ENCODE data around the gene SZRD1.

The SZRD1 gene

DNA sequence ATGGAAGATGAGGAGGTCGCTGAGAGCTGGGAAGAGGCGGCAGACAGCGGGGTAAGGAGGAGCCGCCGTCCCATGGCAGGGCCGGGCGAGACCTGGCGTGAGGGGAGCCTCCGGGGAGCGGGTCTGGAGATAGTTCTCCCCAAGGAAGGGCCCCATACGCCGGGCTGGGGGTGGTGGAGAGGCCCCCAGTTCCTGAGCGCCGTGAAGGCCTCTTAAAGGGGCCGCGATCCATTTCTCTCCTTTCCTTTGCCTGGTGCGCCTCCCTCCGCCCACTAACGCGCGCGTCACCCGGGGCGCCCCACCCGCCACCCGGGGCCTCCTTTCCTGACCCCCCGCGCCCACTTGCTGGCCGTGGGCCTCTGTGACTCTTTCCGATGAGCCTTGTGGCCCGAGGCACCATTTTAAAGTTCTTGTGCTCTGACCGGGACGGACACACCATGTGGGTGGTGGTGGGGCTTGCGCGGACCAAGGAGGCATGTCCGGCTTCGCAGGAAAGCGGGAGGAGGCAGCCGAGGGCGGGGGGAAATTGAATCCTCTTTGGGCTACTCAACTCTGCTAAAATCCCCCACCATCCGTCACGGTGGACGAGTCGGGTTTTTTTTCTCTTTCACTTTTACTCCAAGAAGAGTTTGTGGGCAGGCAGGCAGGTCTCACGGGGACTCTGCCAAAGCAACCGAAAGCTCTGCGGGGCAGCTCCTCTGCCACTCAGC lies 371 bp downstream of the SZRD1 start:
- TF ChIP-seq, protein P1, sequence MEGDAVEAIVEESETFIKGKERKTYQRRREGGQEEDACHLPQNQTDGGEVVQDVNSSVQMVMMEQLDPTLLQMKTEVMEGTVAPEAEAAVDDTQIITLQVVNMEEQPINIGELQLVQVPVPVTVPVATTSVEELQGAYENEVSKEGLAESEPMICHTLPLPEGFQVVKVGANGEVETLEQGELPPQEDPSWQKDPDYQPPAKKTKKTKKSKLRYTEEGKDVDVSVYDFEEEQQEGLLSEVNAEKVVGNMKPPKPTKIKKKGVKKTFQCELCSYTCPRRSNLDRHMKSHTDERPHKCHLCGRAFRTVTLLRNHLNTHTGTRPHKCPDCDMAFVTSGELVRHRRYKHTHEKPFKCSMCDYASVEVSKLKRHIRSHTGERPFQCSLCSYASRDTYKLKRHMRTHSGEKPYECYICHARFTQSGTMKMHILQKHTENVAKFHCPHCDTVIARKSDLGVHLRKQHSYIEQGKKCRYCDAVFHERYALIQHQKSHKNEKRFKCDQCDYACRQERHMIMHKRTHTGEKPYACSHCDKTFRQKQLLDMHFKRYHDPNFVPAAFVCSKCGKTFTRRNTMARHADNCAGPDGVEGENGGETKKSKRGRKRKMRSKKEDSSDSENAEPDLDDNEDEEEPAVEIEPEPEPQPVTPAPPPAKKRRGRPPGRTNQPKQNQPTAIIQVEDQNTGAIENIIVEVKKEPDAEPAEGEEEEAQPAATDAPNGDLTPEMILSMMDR (IDR thresholded peaks at IDR 0.05; ENCODE audit: low read depth, low read length, missing control alignments) = no peak
- peak; percentile 74 for DNase-seq (ENCODE audit: low read depth)
- peak overlapping the region; percentile 91 for H3K4me3 ChIP-seq (ENCODE audit: low read depth, low read length)
- in situ Hi-C loops (cut with HindIII; ENCODE audit: low sequenced_read_pairs) = loop anchor here (10.0 kb wide), 1 partner anchor 67 kb away; the partner anchor contains the start of gene SPATA21

DNA sequence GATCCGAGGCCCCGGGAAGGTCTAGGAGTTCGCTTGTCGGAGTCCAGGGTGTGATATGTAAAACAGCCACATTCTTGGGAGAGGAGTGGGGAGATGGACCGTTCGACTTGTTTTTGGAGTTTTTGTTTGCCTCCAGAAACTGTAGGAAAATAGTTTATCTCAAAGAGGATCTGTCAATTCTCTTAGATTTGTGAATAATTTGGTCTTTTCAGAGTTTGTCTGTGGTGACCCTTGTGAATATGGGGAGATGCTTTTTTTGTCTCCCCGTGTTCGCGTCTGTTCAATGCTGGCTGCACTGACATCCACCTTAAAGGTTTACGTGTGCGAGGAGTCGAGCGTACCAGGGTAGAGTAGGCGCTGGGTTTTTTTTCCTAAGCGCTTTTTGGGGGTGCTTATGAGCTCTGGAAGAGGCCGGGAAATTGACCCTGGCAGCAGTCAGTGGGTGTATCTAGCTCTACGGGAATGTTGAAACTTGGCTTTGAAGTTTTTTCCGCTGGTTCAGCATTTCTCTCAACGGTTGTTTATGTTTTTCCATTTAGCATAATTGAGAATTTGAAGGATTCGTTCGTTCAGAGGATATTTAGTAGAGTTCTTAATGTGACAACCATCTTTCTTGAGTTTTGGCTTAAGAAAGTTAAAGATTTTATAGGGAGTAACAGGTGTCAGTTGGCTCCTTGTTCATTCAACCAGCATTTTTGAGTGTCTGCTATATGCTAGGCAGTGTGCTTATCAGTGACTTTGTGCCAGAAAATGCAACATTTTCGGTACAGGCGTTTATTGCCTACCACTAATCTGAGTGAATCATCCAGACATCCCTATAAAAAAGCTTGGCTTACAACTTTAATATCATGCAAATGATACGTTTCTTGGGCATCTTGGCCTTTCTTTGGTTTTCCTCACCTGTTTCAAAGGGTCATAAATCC lies 1.2 kb downstream of the SZRD1 start:
- peak overlapping the region; percentile 91 for H3K4me3 ChIP-seq (ENCODE audit: low read depth, low read length)
- TF ChIP-seq, protein P1 (IDR thresholded peaks at IDR 0.05; ENCODE audit: low read depth, low read length, missing control alignments) = no peak
- in situ Hi-C loops (cut with HindIII; ENCODE audit: low sequenced_read_pairs) = loop anchor here (10.0 kb wide), 1 partner anchor 67 kb away; the partner anchor contains the start of gene SPATA21
- no peak for DNase-seq (ENCODE audit: low read depth)

DNA sequence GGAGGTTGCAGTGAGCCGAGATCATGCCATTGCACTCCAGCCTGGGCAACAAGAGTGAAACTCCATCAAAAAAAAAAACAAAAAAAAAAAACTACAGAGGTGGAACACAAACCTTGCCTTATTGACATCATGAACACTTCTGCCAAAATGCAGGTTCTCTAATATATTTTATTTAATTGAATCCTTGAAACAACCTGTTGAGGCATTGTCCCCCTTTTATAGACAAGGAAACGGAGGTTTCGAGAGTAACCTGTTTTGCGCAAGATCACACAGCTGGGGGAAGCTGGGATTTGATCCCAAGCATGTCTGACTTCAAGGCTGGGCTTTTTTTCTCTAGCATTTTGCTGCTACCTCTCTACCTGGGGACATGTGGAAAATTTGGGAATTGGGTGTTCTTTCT lies 2.8 kb downstream of the SZRD1 start:
- in situ Hi-C loops (cut with HindIII; ENCODE audit: low sequenced_read_pairs) = loop anchor here (10.0 kb wide), 1 partner anchor 65 kb away; the partner anchor contains the start of gene SPATA21
- no peak overlapping the region for H3K4me3 ChIP-seq (ENCODE audit: low read depth, low read length)
- TF ChIP-seq, protein P1 (IDR thresholded peaks at IDR 0.05; ENCODE audit: low read depth, low read length, missing control alignments) = no peak
- no peak for DNase-seq (ENCODE audit: low read depth)

DNA sequence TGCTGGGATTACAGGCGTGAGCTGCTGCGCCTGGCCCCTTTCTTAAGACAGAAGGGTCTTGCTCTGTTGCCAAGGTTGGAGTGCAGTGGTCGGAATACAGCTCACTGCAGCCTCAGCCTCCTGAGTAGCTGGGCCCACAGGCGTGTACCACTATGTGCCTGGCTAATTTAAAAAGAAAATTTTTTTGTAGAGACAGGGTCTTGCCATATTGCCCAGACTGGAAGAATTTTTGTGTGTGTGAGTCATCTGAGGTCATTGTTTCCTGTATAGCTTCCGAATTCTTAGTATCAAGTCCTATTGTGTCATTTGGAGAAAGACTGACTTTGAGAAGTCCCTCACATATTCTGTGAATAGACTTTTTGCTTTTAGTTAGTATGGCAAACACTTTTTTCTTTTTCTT lies 4.7 kb downstream of the SZRD1 start:
- TF ChIP-seq, protein P1 (IDR thresholded peaks at IDR 0.05; ENCODE audit: low read depth, low read length, missing control alignments) = no peak
- in situ Hi-C loops (cut with HindIII; ENCODE audit: low sequenced_read_pairs) = no loop called here
- no peak overlapping the region for H3K4me3 ChIP-seq (ENCODE audit: low read depth, low read length)
- DNase-seq (ENCODE audit: low read depth) = no peak

DNA sequence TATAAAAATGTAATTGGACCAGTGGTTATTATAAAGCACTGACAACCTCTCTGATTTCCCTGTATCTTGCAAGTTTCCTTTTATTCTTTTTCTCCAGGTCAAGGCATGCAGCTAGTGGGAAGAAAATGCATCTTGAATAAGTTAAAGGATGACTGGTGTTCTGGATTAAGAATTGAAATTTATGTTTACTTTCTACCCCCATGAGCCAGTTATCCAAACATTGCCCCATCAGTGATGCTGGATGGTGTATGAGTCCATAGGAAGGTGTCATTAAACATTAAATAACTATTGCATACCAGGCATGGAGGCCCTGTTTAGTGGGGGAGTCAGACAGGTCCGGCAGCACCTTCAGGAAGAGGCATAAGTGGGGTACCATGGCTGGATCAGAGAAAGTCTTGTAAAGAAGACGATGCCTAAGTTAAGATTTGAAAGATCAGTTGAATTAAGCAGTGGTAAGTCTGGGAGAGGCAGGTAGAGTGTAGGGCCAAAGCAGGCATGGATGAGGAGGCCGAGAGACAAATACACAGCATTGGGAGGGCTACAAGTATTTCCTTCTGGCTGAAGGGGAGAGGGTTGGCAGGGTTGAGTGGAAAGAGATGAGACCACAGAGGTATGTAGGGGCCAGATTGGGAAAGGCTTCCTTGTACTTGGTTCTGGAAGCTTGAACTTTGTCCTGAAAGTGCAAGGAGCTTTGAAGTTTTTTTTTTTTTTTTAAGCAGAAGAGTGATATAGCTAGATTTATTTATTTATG lies 5.7 kb downstream of the SZRD1 start:
- no peak for DNase-seq (ENCODE audit: low read depth)
- in situ Hi-C loops (cut with HindIII; ENCODE audit: low sequenced_read_pairs) = no loop called here
- no peak overlapping the region for H3K4me3 ChIP-seq (ENCODE audit: low read depth, low read length)
- TF ChIP-seq, protein P1 (IDR thresholded peaks at IDR 0.05; ENCODE audit: low read depth, low read length, missing control alignments) = no peak

DNA sequence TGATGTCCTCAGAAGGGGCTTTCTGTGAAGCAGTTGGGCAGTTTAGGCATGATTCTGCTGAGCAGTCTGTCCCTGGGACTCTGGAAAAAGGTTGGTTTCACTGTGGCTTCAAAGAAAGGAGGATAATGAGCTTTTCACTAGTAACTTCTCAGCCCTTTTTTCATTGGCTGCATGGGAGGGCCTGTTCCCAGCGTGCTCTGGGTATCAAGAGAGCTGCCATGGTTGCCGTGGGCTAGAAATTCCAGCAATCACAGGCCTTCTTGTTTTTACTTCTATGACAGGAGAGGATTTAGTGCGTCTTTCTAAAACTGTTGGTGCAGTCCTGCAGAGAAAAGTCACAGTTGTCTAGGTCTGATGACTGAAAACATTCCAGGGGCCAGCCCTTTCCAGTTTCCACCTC lies 7.2 kb downstream of the SZRD1 start:
- no peak overlapping the region for H3K4me3 ChIP-seq (ENCODE audit: low read depth, low read length)
- TF ChIP-seq, protein P1 (IDR thresholded peaks at IDR 0.05; ENCODE audit: low read depth, low read length, missing control alignments) = no peak
- in situ Hi-C loops (cut with HindIII; ENCODE audit: low sequenced_read_pairs) = no loop called here
- DNase-seq (ENCODE audit: low read depth) = no peak
